HPDE6-E6E7 (cell line): Measurements from ENCODE around the gene ATXN2.

ENCODE experiments used
- DNase-seq: peaks from one replicate; pipeline ENCODE4 v3.0.0; 2011; ENCODE audit warnings: missing footprints; ENCODE audit errors: extremely low spot score

ATXN2 gene

GRCh38 chr12:111420494-111420893, 178.6 kb downstream of the ATXN2 start:
- DNase-seq: no peak

GRCh38 chr12:111419784-111420183, 179.3 kb downstream of the ATXN2 start:
- no peak for DNase-seq

GRCh38 chr12:111418594-111418880, 180.6 kb downstream of the ATXN2 start:
- no peak for DNase-seq

- DNase-seq: no peak
Measured at GRCh38 chr12:111417784-111418593, 181.1 kb downstream of the ATXN2 start.

- DNase-seq: no peak
Measured at GRCh38 chr12:111417290-111417689, 181.8 kb downstream of the ATXN2 start.

GRCh38 chr12:111414711-111415252, 184.3 kb downstream of the ATXN2 start:
- no peak for DNase-seq

GRCh38 chr12:111413442-111414086, 185.6 kb downstream of the ATXN2 start:
- DNase-seq: no peak

GRCh38 chr12:111412830-111413441, 186.2 kb downstream of the ATXN2 start:
- DNase-seq: no peak

- no peak for DNase-seq
Measured at GRCh38 chr12:111412007-111412829, 186.9 kb downstream of the ATXN2 start.

- no peak for DNase-seq
Measured at GRCh38 chr12:111411185-111411764, 187.8 kb downstream of the ATXN2 start.

- no peak for DNase-seq
Measured at GRCh38 chr12:111410431-111411184, 188.5 kb downstream of the ATXN2 start.

- no peak for DNase-seq
Measured at GRCh38 chr12:111409780-111410430, 189.2 kb downstream of the ATXN2 start.

- DNase-seq: no peak
Measured at GRCh38 chr12:111409403-111409779, 189.7 kb downstream of the ATXN2 start.

- DNase-seq: no peak
Measured at GRCh38 chr12:111408686-111409402, 190.3 kb downstream of the ATXN2 start.

GRCh38 chr12:111408116-111408440, 191.0 kb downstream of the ATXN2 start:
- DNase-seq: no peak

- no peak for DNase-seq
Measured at GRCh38 chr12:111407377-111408115, 191.6 kb downstream of the ATXN2 start.

GRCh38 chr12:111406474-111407376, 192.4 kb downstream of the ATXN2 start:
- DNase-seq: no peak

- DNase-seq: no peak
Measured at GRCh38 chr12:111405859-111406473, 193.1 kb downstream of the ATXN2 start, which contains the start of gene SH2B3. Gene SH2B3, plus strand, starts transcription at chr12:111405923. Its CDS starts 12,223 bp downstream, at chr12:111418146.
